GM18868 (cell line): ENCODE results near the gene SUMF1.
A peak's percentile ranks its signal among the peaks of the same experiment; 100 is the strongest.

ENCODE experiments used
- ATAC-seq: cut with Tn5 transposase; IDR thresholded peaks from one replicate; pipeline ENCODE4 v1.9.1; 2021; ENCODE audit warnings: mild to moderate bottlenecking, moderate library complexity; ENCODE audit not compliant: unreplicated experiment

SUMF1 gene

GRCh38 chr3:4394567-4394966 lies 72.5 kb downstream of the SUMF1 start:
- no peak for ATAC-seq

- no peak for ATAC-seq
Observed at GRCh38 chr3:4394048-4394447, 73.0 kb downstream of the SUMF1 start.

DNA sequence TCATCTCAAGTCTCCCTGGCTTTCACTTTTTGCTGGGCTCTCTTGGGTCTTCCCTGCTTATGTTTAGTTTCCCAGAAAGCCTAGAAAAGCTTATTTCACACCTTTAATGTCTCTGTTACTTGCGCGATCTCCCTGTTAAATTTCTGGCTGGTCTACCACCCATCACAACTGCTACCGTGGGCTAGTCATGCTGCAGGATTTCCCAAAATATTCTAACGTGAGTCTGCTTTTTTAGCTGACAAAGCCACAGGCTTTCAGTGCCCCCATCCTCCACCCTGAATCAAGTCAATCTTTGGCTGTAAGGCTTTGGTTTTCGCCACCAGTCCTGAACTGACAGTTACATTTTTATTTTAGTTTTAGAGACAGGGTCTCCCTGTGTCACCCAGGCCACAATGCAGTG lies 74.1 kb downstream of the SUMF1 start:
- ATAC-seq: no peak

- ATAC-seq: peak; percentile 86
Observed at GRCh38 chr3:4387210-4388204, 79.6 kb downstream of the SUMF1 start.

DNA sequence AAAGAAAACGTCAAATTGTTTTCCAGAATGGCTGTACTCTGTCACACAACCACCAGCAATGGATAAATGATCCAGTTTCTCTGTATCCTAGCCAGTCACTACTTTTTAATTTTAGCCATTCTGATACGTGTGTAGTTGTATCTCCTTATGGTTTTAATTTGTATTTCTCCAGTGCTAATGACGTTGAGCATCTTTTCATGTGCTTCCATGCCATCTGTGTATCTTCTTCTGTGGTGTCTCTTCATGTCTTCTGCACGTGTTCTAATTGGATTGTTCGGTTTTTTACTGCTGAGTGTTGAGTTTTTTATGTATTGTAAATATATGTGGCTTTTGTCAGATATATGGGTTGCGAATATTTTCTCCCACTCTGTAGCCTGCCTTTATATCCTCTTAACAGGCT lies 81.9 kb downstream of the SUMF1 start:
- no peak for ATAC-seq

GRCh38 chr3:4380013-4380412 lies 87.1 kb downstream of the SUMF1 start:
- no peak for ATAC-seq

DNA sequence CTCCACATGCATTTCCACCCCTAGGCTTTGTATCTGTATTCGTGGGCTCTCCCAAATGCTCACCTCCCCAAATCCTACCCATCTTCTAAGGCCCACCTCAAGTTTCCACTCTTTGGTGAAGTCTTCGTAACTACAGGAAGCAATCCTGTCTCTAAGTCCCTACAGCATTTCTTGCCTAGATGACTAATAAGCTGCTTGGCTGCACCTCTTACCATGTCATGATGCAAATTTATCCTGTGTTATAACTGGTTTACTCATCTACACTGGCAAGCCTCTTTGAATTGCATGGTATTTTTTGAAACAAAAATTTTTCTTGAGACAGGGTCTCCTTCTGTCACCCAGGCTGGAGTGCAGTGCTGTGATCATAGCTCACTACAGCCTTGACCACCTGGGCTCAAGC lies 90.6 kb downstream of the SUMF1 start:
- ATAC-seq: no peak

DNA sequence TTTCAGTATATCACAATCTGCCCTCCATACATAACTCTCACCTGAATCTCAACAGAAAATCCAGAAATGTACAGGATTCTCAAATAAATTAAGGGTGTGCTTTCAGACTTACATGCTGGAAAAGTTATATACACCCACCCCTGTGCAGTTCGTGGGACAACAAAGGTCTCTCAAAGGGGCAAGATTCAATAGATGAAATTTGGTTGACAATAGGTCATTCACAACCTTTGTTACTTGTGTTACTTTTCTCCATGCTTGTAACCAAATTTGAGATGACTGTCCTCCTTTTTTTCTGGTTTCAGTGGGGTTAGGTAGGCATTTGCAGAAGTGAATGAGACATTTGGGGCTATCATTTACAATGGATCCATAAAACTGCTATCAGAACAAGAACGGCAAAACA lies 91.2 kb downstream of the SUMF1 start:
- ATAC-seq: no peak

DNA sequence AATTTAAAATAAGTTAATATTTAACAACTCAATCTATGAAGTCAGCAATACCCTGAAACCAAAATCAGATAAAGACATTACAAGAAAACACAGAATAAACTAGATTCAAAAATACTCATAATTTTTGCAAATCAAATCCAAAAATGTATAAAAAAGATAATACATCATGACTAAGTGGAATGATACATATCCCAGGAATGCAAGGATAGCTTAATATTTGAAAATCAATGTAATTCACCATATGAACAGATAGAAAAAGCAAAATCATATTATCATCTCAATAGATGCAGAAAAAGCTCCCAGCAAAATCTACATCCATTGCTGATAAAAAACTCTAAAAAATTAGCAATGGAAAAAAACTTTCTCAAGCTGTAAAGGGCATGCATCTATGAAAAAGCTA lies 93.4 kb downstream of the SUMF1 start:
- no peak for ATAC-seq

DNA sequence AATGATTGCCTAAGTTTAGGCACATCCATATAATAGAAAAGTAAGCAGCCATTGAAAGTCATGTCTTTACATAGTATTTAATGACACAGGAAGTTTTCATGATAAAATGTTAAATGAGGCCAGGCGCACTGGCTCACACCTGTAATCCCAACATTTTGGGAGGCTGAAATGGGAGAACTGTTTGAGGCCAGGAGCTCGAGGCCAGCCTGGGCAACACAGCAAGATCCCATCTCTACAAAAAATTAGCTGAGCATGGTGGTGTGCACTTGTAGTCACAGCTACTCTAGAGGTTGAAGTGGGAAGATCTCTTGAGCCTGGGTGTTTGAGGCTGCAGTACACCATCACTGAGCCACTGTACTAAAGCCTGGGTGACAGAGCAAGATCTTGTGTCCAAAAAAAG lies 104.5 kb downstream of the SUMF1 start:
- ATAC-seq: no peak

GRCh38 chr3:4360817-4361216 lies 106.3 kb downstream of the SUMF1 start:
- ATAC-seq: no peak

DNA sequence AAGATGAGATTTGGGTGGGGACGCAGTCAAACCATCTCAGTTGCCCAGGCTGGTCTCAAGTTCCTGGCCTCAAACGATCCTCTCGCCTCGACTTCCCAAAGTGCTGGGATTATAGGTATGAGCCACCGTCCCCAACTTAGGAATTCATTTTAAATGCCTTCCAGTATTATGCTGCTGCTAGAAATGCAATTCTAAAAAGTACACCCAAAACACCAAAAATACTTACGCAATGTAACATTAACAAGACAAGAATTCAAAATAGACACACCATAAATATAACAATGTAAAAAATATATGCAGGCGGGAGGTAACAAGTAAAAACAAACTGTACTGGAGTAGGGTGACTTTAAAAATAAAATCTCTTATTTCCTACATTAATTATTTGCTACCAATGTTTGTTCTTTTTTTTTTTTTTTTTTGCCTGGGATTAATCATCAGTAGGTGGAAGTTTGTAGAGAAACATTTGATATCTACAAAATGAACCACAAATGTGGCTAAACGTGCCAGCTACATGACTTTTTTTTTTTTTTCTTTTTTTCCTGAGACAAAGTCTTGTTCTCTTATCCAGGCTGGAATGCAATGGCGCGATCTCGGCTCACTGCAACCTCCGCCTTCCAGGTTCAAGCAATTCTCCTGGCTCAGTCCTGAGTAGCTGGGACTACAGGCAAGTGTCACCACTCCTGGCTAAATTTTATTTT lies 107.1 kb downstream of the SUMF1 start:
- ATAC-seq: no peak

DNA sequence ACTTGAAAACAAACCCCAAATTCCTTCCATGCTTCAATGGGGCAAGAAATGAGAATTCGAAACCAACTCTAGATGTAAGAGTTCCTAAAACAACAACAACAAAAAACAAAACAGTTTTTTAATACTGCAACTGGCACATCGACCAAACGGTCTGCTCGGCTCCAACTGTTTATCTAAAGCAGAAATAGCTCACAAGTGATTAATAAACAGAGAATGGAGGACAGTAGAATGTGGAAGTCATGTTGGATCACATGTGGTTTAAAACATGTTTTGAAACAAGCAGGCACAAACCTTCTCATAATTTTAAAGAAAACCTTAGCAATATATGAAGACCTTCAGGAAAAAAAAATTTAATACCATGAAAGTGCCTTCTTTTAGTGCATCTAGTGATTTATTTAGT lies 108.8 kb downstream of the SUMF1 start:
- ATAC-seq: no peak

DNA sequence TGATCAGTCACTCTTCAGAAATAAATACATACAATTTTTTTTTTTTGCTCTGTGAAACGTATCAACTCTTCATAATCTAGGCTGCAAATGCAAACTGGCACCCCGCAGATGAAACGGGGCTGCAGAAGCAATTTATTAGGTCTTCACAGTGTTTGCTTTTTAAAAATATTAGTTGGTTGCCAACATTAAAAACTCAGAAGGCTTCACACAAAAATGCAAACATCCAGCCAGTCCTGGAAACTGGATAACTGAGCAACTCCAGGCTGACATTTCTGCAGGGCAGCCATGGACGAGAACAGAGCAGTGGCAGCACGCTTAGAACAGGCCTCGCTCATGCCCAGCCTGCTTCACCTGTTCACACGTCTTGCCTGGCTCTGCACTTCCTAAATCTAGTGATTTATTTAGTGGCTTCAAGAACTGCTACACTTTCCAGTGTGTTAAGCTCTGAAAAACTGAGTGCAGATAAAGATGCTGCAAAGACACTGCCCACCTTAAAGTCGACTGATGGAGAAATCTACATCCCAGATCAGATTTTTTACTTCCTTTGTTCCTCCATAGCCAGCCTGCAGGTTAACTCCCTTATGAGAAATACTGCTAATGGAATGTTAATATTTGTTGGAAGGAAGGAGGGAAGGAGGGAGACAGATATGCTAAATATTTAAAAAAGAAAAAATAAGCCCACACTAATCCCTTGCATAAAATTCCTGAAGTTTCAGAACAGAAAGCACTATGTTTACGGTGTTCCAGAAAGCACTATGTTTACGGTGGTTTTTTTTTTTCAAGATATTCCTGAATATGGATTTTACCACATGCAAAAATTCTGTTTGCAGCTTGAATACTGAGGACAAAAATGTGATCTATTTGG lies 110.3 kb downstream of the SUMF1 start:
- ATAC-seq: no peak

GRCh38 chr3:4356220-4356540 lies 110.9 kb downstream of the SUMF1 start:
- no peak for ATAC-seq

DNA sequence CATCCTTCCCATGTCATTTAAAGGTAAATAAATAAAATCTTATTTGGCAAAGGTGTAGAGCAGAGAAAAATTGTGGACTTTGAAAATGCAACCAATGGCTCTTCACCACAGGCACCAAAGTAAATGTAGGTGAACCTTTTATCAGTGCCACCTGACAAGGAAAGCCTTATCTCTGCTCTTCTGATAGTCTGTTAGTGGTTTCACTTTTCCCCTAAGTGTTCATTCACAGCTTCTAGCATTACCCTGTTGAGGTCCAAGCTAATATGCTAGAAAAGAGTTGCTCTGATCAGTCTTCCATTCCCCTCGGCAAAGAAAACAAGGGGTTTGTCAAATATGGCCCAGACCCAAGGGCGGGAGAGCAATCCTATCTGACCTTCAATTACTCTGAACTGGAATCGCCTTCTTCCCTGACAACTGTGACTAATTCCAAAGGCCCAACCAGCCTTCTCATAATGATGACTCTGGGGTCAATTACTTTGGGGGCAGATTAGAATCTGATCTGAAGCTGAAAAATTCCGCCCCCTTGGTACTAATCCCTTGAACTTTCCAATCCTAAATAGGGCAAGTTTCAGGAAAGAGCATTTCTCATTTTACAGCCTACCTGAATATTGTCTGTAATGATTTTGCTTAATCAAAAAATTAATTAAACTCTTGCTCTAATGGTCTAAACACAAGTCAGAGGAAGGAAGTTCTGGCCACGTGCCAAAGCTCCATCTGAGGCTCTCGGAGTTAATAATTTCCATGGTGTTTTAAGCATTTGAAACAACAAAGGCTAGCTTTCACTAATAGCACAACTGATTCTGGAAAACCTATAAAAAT lies 111.5 kb downstream of the SUMF1 start:
- no peak for ATAC-seq

DNA sequence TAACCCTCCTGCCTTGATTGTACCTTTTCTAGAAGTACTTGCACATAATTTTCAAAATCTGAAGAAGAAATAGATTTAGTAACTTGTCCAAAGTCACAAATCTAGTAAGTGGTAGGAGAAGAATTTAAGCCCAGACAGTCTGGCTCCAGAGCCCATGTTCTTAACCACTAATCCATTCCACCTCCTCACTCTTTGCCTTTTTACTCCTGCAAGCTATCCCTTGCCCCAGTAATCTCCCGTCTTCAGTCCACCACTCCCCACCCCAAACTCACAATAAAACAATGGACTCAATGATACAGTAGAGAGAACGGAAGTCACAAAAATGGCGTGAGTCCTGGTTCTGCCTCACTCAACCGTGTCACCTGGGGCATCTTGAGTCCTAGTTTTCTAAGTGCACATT lies 115.2 kb downstream of the SUMF1 start:
- ATAC-seq: no peak

GRCh38 chr3:4351164-4351855 lies 115.8 kb downstream of the SUMF1 start:
- peak; percentile 30 for ATAC-seq

DNA sequence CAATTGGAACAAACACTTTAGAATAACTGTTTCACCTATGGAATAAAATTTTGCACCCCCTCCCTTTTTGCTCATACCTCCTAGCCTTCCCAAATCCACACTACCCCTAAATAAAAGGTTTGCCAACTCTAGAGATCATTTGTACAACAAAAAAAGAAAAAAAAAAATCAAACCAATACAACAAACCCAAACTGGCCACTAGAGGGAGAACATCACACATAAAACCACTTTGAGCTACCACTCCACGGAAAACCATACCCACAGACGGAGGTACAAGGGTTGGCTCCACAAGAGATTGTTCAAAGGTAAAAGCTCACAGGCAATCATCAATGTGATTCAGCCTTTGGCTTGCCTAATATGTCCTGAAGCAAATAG lies 116.3 kb downstream of the SUMF1 start:
- peak; percentile 88 for ATAC-seq

DNA sequence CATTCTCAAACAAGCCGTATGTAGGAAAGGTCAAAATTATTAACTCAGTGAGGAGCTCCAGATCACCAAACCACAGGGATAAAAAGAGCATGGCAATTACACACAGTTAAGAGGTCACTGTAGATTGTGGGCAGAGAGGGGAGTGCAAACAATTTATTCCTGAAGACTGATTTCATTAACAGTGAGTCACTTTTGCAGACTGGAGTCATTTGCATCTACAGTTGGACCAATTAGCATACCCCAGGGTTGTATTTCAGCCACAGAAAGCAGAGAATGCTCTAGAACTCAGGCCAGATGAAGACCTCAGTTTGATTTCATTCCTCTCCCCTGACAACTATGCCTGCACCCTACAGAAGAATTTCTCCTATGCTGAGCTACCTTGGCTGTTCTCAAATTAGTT lies 123.8 kb downstream of the SUMF1 start:
- no peak for ATAC-seq
